ENCODE data around the gene P4HTM. TPM values are rescaled to one million over a fixed set of nuclear protein-coding genes. Genes with fewer than 3 reads are reported as not detected.

Gene P4HTM
- polyA plus RNA-seq, 3 donors, result 14.9 to 40.0 (median 18.1) TPM

- H3K27ac Mint-ChIP-seq, result peak overlapping the region in 1 of 7 donors; percentile 23
- peaks cover 25% of the 10 kb centered on the region for H3K4me1 Mint-ChIP-seq
- no peak for TF ChIP-seq CTCF (IDR thresholded peaks at IDR 0.05)
- Histone ChIP-seq H3K79me2 (ENCODE audit: insufficient read depth, low read length) (peaks cover 23% of the 10 kb centered on the region), H3K4me1 (ENCODE audit: control insufficient read depth in 1 of 2, insufficient read depth in 2 of 2, low read length in 2 of 2) (peaks cover 21 to 26% of the 10 kb centered on the region in 2 donors), H3K9ac (ENCODE audit: insufficient read depth, low read length, poor library complexity, severe bottlenecking) (no peak overlapping the region), H3K9me3 (replicated peaks in 1 of 2; ENCODE audit: control insufficient read depth in 1 of 2, insufficient read depth in 1 of 2, low read length in 2 of 2) (no peaks in the 10 kb centered on the region), H3K36me3 (replicated peaks in 1 of 2; ENCODE audit: control insufficient read depth in 1 of 2, insufficient read depth in 2 of 2, low read length in 2 of 2) (peaks cover 6 to 26% of the 10 kb centered on the region in 2 donors), H4K20me1 (ENCODE audit: insufficient read depth, low read length) (no peaks in the 10 kb centered on the region), H3K4me3 (replicated peaks in 1 of 3; ENCODE audit: low read depth in 2 of 3, low read length in 3 of 3) (no peak overlapping the region), H3K4me2 (replicated peaks; ENCODE audit: extremely low read depth, low read length, poor library complexity, severe bottlenecking) (no peak overlapping the region), H2AFZ (ENCODE audit: insufficient read depth, low read depth, low read length, poor library complexity, severe bottlenecking) (no peak overlapping the region), H3K27ac (ENCODE audit: low read depth in 1 of 2, low read length in 2 of 2) (no peak overlapping the region), H3K27me3 (ENCODE audit: control insufficient read depth in 2 of 2, insufficient read depth in 2 of 2, low read length in 2 of 2) (no peaks in the 10 kb centered on the region)
- H3K36me3 Mint-ChIP-seq, result peaks cover 12 to 32% of the 10 kb centered on the region in 2 donors
- H3K9me3 Mint-ChIP-seq, result no peaks in the 10 kb centered on the region
- H3K27me3 Mint-ChIP-seq (ENCODE audit: low read depth in 3 of 3), result no peaks in the 10 kb centered on the region
- no peak overlapping the region for H3K4me3 Mint-ChIP-seq
- no peak for DNase-seq
- intact Hi-C loops (cut with micrococcal nuclease), result loop anchor here in 1 of 2 donors (10.0 kb wide), 1 partner anchor 161 kb away; no protein-coding TSS in a partner anchor
These were observed 3.8 kb downstream of the P4HTM start for GRCh38 chr3:48993834-48994233.

- Histone ChIP-seq H3K27ac (ENCODE audit: low read depth in 1 of 2, low read length in 2 of 2) (no peak overlapping the region), H3K36me3 (replicated peaks in 1 of 2; ENCODE audit: control insufficient read depth in 1 of 2, insufficient read depth in 2 of 2, low read length in 2 of 2) (peaks cover 6 to 26% of the 10 kb centered on the region in 2 donors), H3K4me3 (replicated peaks in 1 of 3; ENCODE audit: low read depth in 2 of 3, low read length in 3 of 3) (no peak overlapping the region), H4K20me1 (ENCODE audit: insufficient read depth, low read length) (no peaks in the 10 kb centered on the region), H3K4me2 (replicated peaks; ENCODE audit: extremely low read depth, low read length, poor library complexity, severe bottlenecking) (no peak overlapping the region), H3K9me3 (replicated peaks in 1 of 2; ENCODE audit: control insufficient read depth in 1 of 2, insufficient read depth in 1 of 2, low read length in 2 of 2) (no peaks in the 10 kb centered on the region), H3K79me2 (ENCODE audit: insufficient read depth, low read length) (peaks cover 8% of the 10 kb centered on the region), H2AFZ (ENCODE audit: insufficient read depth, low read depth, low read length, poor library complexity, severe bottlenecking) (no peak overlapping the region), H3K9ac (ENCODE audit: insufficient read depth, low read length, poor library complexity, severe bottlenecking) (no peak overlapping the region), H3K27me3 (ENCODE audit: control insufficient read depth in 2 of 2, insufficient read depth in 2 of 2, low read length in 2 of 2) (no peaks in the 10 kb centered on the region), H3K4me1 (ENCODE audit: control insufficient read depth in 1 of 2, insufficient read depth in 2 of 2, low read length in 2 of 2) (peaks cover 1 to 2% of the 10 kb centered on the region in 2 donors)
- Mint-ChIP-seq H3K27ac (no peak overlapping the region), H3K27me3 (ENCODE audit: low read depth in 3 of 3) (peaks cover 0 to 1% (median 0%) of the 10 kb centered on the region in 3 donors), H3K36me3 (peaks cover 14 to 38% of the 10 kb centered on the region in 2 donors), H3K4me3 (no peak overlapping the region), H3K4me1 (peaks cover 7% of the 10 kb centered on the region), H3K9me3 (no peaks in the 10 kb centered on the region)
- DNase-seq, result no peak
- intact Hi-C loops (cut with micrococcal nuclease), result loop anchor here in 1 of 2 donors (10.0 kb wide), 1 partner anchor 158 kb away; no protein-coding TSS in a partner anchor
- 98% methylated on average over 8 of the region's 8 CpGs for WGBS (ENCODE audit: insufficient coverage)
- TF ChIP-seq CTCF (IDR thresholded peaks at IDR 0.05), result no peak
These were observed 6.6 kb downstream of the P4HTM start for GRCh38 chr3:48996640-48997039.
